GM23248 (cell line): ENCODE data around the gene HPN.

Source experiments
- EZH2 ChIP-seq: fragments of 200-600 bp; sonication (generic); IDR thresholded peaks from 2 replicates; pipeline ENCODE4 v1.6.1; 2018; ENCODE audit warnings: antibody characterized with exemption, mild to moderate bottlenecking; ENCODE audit not compliant: insufficient read depth, poor library complexity, severe bottlenecking
- EZH2phosphoT487 ChIP-seq: fragments of 200-600 bp; sonication (generic); IDR thresholded peaks from 2 replicates; pipeline ENCODE4 v1.6.1; 2018; ENCODE audit warnings: antibody characterized with exemption, moderate library complexity, mild to moderate bottlenecking, low read depth; ENCODE audit not compliant: insufficient read depth

DNA sequence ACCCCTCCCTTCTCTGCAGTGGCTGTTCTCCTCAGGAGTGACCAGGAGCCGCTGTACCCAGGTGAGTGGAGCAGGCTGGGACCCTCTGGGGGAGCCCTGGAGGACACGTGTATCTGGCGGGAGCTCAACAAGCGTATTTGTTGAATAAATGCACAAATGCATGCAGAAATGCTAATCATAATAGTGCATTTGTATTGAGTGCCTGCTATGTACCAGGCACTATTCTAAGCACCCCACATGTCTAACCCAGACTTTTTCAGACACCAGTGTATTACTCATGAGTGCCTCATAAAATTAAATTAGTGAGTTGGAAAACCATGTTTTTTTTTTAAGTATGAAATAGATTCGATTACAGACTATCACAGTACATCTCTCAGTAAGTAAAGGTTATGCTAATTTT, 7.9 kb downstream of the HPN start:
- TF ChIP-seq EZH2: no peak
- no peak for TF ChIP-seq EZH2phosphoT487
